Measurements from ENCODE around the gene GRN. TPM values are rescaled to one million over a fixed set of nuclear protein-coding genes. Genes with fewer than 3 reads are reported as not detected.
"Not testable (repeated sequence)": the region's sequence is repeated elsewhere in the genome, so short reads cannot be mapped to it uniquely, and the experiment has no call there.

The GRN gene
- polyA plus RNA-seq, 2 of the 4 experiments (the other 2 are of a cell fraction), result 111 to 197 TPM

GRCh38 chr17:44389723-44390202 is 44.7 kb downstream of the GRN start:
- Histone ChIP-seq H3K27ac (no peak overlapping the region), H3K4me1 (peaks cover 3% of the 10 kb centered on the region; the same call in 1 of the 3 replicates), H3K4me3 (no peak overlapping the region), H3K9me3 (no peaks in the 10 kb centered on the region), H3K4me2 (no peak overlapping the region)
- 89% methylated on average over 6 of the region's 6 CpGs for WGBS (ENCODE audit: missing lambda C conversion rate)
- FAIRE-seq (no peak), DNase-seq (ENCODE audit: low read depth in 1 of 2, low spot score in 1 of 2) (no peak), ATAC-seq (no peak)
- POLR2A ChIA-PET, result no interaction called here
- CTCF ChIA-PET, result interaction anchor here (1.0 to 6.8 kb wide), 4 partner anchors 9 to 247 kb away, joined by 3 to 62 read pairs (median 4); no protein-coding TSS in a partner anchor
- TF ChIP-seq HES2 (IDR thresholded peaks at IDR 0.05), result no peak

- POLR2A ChIA-PET, result no interaction called here
- Histone ChIP-seq H3K4me3 (no peak overlapping the region), H3K4me1 (peaks cover 3% of the 10 kb centered on the region; the same call in 1 of the 3 replicates), H3K4me2 (no peak overlapping the region), H3K9me3 (no peaks in the 10 kb centered on the region), H3K27ac (no peak overlapping the region)
- WGBS (ENCODE audit: missing lambda C conversion rate), result 90% methylated on average over 10 of the region's 10 CpGs
- ATAC-seq, result no peak
- FAIRE-seq, result no peak
- no peak for DNase-seq (ENCODE audit: low read depth in 1 of 2, low spot score in 1 of 2)
- CTCF ChIA-PET, result interaction anchor here (0.7 to 6.8 kb wide), 4 partner anchors 10 to 247 kb away, joined by 3 to 62 read pairs (median 4); no protein-coding TSS in a partner anchor
- no peak for TF ChIP-seq MAZ (IDR thresholded peaks at IDR 0.05; ENCODE audit: borderline replicate concordance, low read depth, low read length)
- TF ChIP-seq EHMT2 (IDR thresholded peaks at IDR 0.05; ENCODE audit: low read depth), result no peak
Measured at GRCh38 chr17:44390250-44390870, 45.3 kb downstream of the GRN start.

- POLR2A ChIA-PET, result interaction anchor here (0.7 kb wide), 1 partner anchor 13 kb away, joined by 11 read pairs; no protein-coding TSS in a partner anchor
- WGBS (ENCODE audit: missing lambda C conversion rate), result 95% methylated on average over 9 of the region's 9 CpGs
- H3K4me2 ChIP-seq; ATAC-seq; DNase-seq (ENCODE audit: low read depth in 1 of 2, low spot score in 1 of 2); FAIRE-seq; H3K4me1 ChIP-seq; H3K9me3 ChIP-seq; H3K4me3 ChIP-seq; H3K27ac ChIP-seq: not testable (repeated sequence)
- CTCF ChIA-PET, result interaction anchor here (0.7 to 2.4 kb wide), 6 partner anchors 9 to 243 kb away, joined by 3 to 11 read pairs (median 3); no protein-coding TSS in a partner anchor
Measured at GRCh38 chr17:44394112-44394511, 49.0 kb downstream of the GRN start.

GRCh38 chr17:44394833-44395232 is 49.7 kb downstream of the GRN start:
- H3K27ac ChIP-seq, result no peak overlapping the region
- no peaks in the 10 kb centered on the region for H3K4me1 ChIP-seq
- no peak for TF ChIP-seq EHF (CRISPR knock-in tag; IDR thresholded peaks at IDR 0.05)
- FAIRE-seq (peak; percentile 36), ATAC-seq (no peak), DNase-seq (ENCODE audit: low read depth in 1 of 2, low spot score in 1 of 2) (no peak)
- ChIA-PET POLR2A (no interaction called here), CTCF (interaction anchor here (1.0 kb wide), 1 partner anchor 242 kb away, joined by 3 read pairs; no protein-coding TSS in a partner anchor)
- 95% methylated on average over 2 of the region's 2 CpGs for WGBS (ENCODE audit: missing lambda C conversion rate)
- H3K4me2 ChIP-seq, result no peak overlapping the region
- H3K4me3 ChIP-seq, result no peak overlapping the region
- no peaks in the 10 kb centered on the region for H3K9me3 ChIP-seq

GRCh38 chr17:44396946-44397345 is 51.8 kb downstream of the GRN start:
- DNase-seq (ENCODE audit: low read depth in 1 of 2, low spot score in 1 of 2) (no peak), FAIRE-seq (no peak), ATAC-seq (no peak)
- Histone ChIP-seq H3K4me1 (no peaks in the 10 kb centered on the region), H3K4me2 (no peak overlapping the region), H3K27ac (no peak overlapping the region), H3K9me3 (no peaks in the 10 kb centered on the region), H3K4me3 (no peak overlapping the region)
- ChIA-PET CTCF (interaction anchor here (1.0 to 7.4 kb wide), 10 partner anchors 9 to 240 kb away, joined by 3 to 62 read pairs (median 7); partner anchors contain the start of genes FAM171A2 and ITGA2B), POLR2A (no interaction called here)
- 93% methylated on average over 5 of the region's 5 CpGs for WGBS (ENCODE audit: missing lambda C conversion rate)
- TF ChIP-seq ZSCAN20 (CRISPR knock-in tag; IDR thresholded peaks at IDR 0.05), result no peak

GRCh38 chr17:44397479-44398440 is 52.7 kb downstream of the GRN start:
- FAIRE-seq (no peak), DNase-seq (ENCODE audit: low read depth in 1 of 2, low spot score in 1 of 2) (no peak), ATAC-seq (no peak)
- CTCF ChIA-PET, result interaction anchor here (0.8 to 7.4 kb wide), 13 partner anchors 10 to 239 kb away, joined by 3 to 62 read pairs (median 3); partner anchors contain the start of genes FAM171A2 and ITGA2B
- 98% methylated on average over 8 of the region's 8 CpGs for WGBS (ENCODE audit: missing lambda C conversion rate)
- H3K27ac ChIP-seq, result no peak overlapping the region
- no peaks in the 10 kb centered on the region for H3K4me1 ChIP-seq
- POLR2A ChIA-PET, result no interaction called here
- no peak overlapping the region for H3K4me3 ChIP-seq
- no peaks in the 10 kb centered on the region for H3K9me3 ChIP-seq
- H3K4me2 ChIP-seq, result no peak overlapping the region
- TF ChIP-seq MYC (IDR thresholded peaks at IDR 0.05; ENCODE audit: borderline replicate concordance, low read length) (no peak), SMC3 (IDR thresholded peaks at IDR 0.05) (no peak), ELK1 (IDR thresholded peaks at IDR 0.05; ENCODE audit: low read depth, low read length) (no peak), CBX8 (IDR thresholded peaks at IDR 0.05) (no peak), BCL3 (IDR thresholded peaks at IDR 0.05) (no peak), CTCF (IDR thresholded peaks at IDR 0.05) (no peak), TFCP2L1 (CRISPR knock-in tag; IDR thresholded peaks at IDR 0.05) (no peak), HES2 (IDR thresholded peaks at IDR 0.05) (no peak), POLR2AphosphoS2 (conservative IDR thresholded peaks at IDR 0.05; ENCODE audit: low read length) (no peak)

Data from A549 (cell line).